Lung (tissue), 12 donors: ENCODE data around the gene NDFIP2. TPM values are rescaled to one million over a fixed set of nuclear protein-coding genes. Genes with fewer than 3 reads are reported as not detected.

ENCODE experiments used
- ATAC-seq: fragments of 200-7000 bp; cut with Tn5 transposase; one replicate; pipeline ENCODE4 v1.9.1; 2020; ENCODE audit warnings: moderate number of reproducible peaks; ENCODE audit not compliant: insufficient read depth, low FRiP score
- DNase-seq, 3 donors: peaks; one replicate each; pipeline ENCODE4 v3.0.0-alpha.2; 2013 to 2017
- H3K27ac ChIP-seq, 2 donors: one replicate each; pipeline ENCODE4 v1.5.1; 2013; ENCODE audit warnings: mild to moderate bottlenecking in 2 of 2, moderate library complexity in 2 of 2, control low read depth in 1 of 2, inconsistent platforms in 1 of 2, low read depth in 1 of 2, low read length in 1 of 2
- H3K27me3 ChIP-seq, 3 donors: one replicate each; pipeline ENCODE4 v1.5.1; 2013; ENCODE audit warnings: low read length in 2 of 3; ENCODE audit not compliant: control insufficient read depth in 3 of 3, insufficient read depth in 3 of 3
- H3K36me3 ChIP-seq, 4 donors: one replicate each; pipeline ENCODE4 v1.5.1; 2013; ENCODE audit warnings: low read length in 4 of 4, mild to moderate bottlenecking in 1 of 4, moderate library complexity in 1 of 4; ENCODE audit not compliant: control insufficient read depth in 4 of 4, insufficient read depth in 4 of 4
- H3K4me1 ChIP-seq, 5 donors: one replicate each; pipeline ENCODE4 v1.5.1; 2013; ENCODE audit warnings: low read length in 5 of 5, mild to moderate bottlenecking in 2 of 5, moderate library complexity in 1 of 5; ENCODE audit not compliant: control insufficient read depth in 5 of 5, insufficient read depth in 5 of 5
- H3K4me3 ChIP-seq: one replicate; pipeline ENCODE4 v1.5.1; 2013; ENCODE audit warnings: mild to moderate bottlenecking, control low read depth, moderate library complexity
- H3K9ac ChIP-seq, 2 donors: one replicate each; pipeline ENCODE4 v1.5.1; 2013; ENCODE audit warnings: low read length in 2 of 2, control low read depth in 1 of 2; ENCODE audit not compliant: insufficient read depth in 1 of 2
- H3K9me3 ChIP-seq, 4 donors: one replicate each; pipeline ENCODE4 v1.5.1; 2013; ENCODE audit warnings: low read length in 3 of 4, mild to moderate bottlenecking in 1 of 4, moderate library complexity in 1 of 4; ENCODE audit not compliant: control insufficient read depth in 4 of 4, insufficient read depth in 3 of 4
- CTCF ChIP-seq: IDR thresholded peaks from 2 replicates; pipeline ENCODE4 v1.5.1; 2012; ENCODE audit warnings: mild to moderate bottlenecking; ENCODE audit errors: control extremely low read depth, extremely low read depth
- WGBS, 2 donors: extraction: QIAGEN DNeasy Blood & Tissue Kit; methylation state at CpG; one replicate each; pipeline ENCODE4 v1.1.7; 2013; 5-methylcytosine and 5-hydroxymethylcytosine counted together
- polyA plus RNA-seq, 2 donors: library from polyadenylated mRNA; stranded (reverse); fragments of 200-250 nt; gene quantifications; one replicate each; pipeline ENCODE4 v1.2.1, GENCODE V29; 2013
- total RNA-seq, 2 donors: library from RNA; depleted of rRNA in 1 of 2; stranded (reverse); fragments of >200 nt in 1 of 2; gene quantifications; one replicate each; pipeline ENCODE4 v1.2.1, GENCODE V29; 2014 to 2021
- donor health status: control.
- donor health status: control.
- donor health status: Bipolar disorder and iron deficiency.
- donor health status: healthy.
- donor health status: DM: yes; HTN: yes; CAD: no.

The NDFIP2 gene
- total and polyA plus RNA-seq, 4 donors = 14.0 to 38.4 (median 23.2) TPM

GRCh38 chr13:79497852-79498251 is 16.9 kb downstream of the NDFIP2 start:
- H3K36me3 ChIP-seq = no peaks in the 10 kb centered on the region
- no peak overlapping the region for H3K9ac ChIP-seq
- H3K4me1 ChIP-seq = peaks cover 0 to 12% (median 0%) of the 10 kb centered on the region in 5 donors
- TF ChIP-seq CTCF = no peak
- DNase-seq = no peak
- peaks cover 0 to 6% (median 0%) of the 10 kb centered on the region in 4 donors for H3K9me3 ChIP-seq
- H3K27ac ChIP-seq = no peak overlapping the region
- no peak overlapping the region for H3K4me3 ChIP-seq
- H3K27me3 ChIP-seq = no peaks in the 10 kb centered on the region
- 92 to 94% methylated on average over 1 of the region's 1 CpG for WGBS, 2 donors
- ATAC-seq = no peak

GRCh38 chr13:79500829-79501228 is 19.9 kb downstream of the NDFIP2 start:
- no peak for TF ChIP-seq CTCF
- H3K27me3 ChIP-seq = no peaks in the 10 kb centered on the region
- no peak overlapping the region for H3K4me3 ChIP-seq
- ATAC-seq (no peak), DNase-seq (no peak)
- no peak overlapping the region for H3K27ac ChIP-seq
- peaks cover 0 to 22% (median 0%) of the 10 kb centered on the region in 5 donors for H3K4me1 ChIP-seq
- H3K9me3 ChIP-seq = peaks cover 0 to 6% (median 0%) of the 10 kb centered on the region in 4 donors
- 95 to 98% methylated on average over 4 of the region's 4 CpGs for WGBS, 2 donors
- H3K36me3 ChIP-seq = no peaks in the 10 kb centered on the region
- no peak overlapping the region for H3K9ac ChIP-seq

- DNase-seq (no peak), ATAC-seq (no peak)
- H3K9ac ChIP-seq = no peak overlapping the region
Measured at GRCh38 chr13:79501538-79502232, 20.7 kb downstream of the NDFIP2 start.

More at GRCh38 chr13:79501538-79502232, 20.7 kb downstream of the NDFIP2 start:
- TF ChIP-seq CTCF = no peak
- peaks cover 0 to 6% (median 0%) of the 10 kb centered on the region in 4 donors for H3K9me3 ChIP-seq
- no peaks in the 10 kb centered on the region for H3K27me3 ChIP-seq
- no peak overlapping the region for H3K4me3 ChIP-seq
- no peaks in the 10 kb centered on the region for H3K36me3 ChIP-seq
- H3K4me1 ChIP-seq = peaks cover 0 to 22% (median 0%) of the 10 kb centered on the region in 5 donors
- 87 to 93% methylated on average over 7 of the region's 7 CpGs for WGBS, 2 donors
- H3K27ac ChIP-seq = no peak overlapping the region
